Upper lobe of left lung (tissue), 6 donors: ENCODE data around the gene PHF21A. TPM values are rescaled to one million over a fixed set of nuclear protein-coding genes. Genes with fewer than 3 reads are reported as not detected.

Experiments
- ATAC-seq, 2 donors: fragments of 200-7000 bp; cut with Tn5 transposase; one replicate each; pipeline ENCODE4 v1.9.1; 2022; ENCODE audit warnings: mild to moderate bottlenecking in 2 of 2, moderate library complexity in 2 of 2; ENCODE audit not compliant: low FRiP score in 2 of 2
- DNase-seq, 2 donors: peaks; one replicate each; pipeline ENCODE4 v3.0.0-alpha.2; 2019 to 2020
- H3K27ac ChIP-seq, 4 donors: fragments of 200-600 bp; sonication (generic); one replicate each; pipeline ENCODE4 v1.5.1; 2016 to 2019
- H3K27me3 ChIP-seq, 4 donors: fragments of 200-600 bp; sonication (generic); one replicate each; pipeline ENCODE4 v1.5.1; 2017 to 2019
- H3K36me3 ChIP-seq, 4 donors: fragments of 200-600 bp; sonication (generic); one replicate each; pipeline ENCODE4 v1.5.1; 2016 to 2019
- H3K4me1 ChIP-seq, 4 donors: fragments of 200-600 bp; sonication (generic); one replicate each; pipeline ENCODE4 v1.5.1; 2018 to 2019
- H3K4me3 ChIP-seq, 4 donors: fragments of 200-600 bp; sonication (generic); one replicate each; pipeline ENCODE4 v1.5.1; 2017 to 2019; ENCODE audit warnings: mild to moderate bottlenecking in 2 of 4, moderate library complexity in 1 of 4
- H3K9me3 ChIP-seq, 4 donors: fragments of 200-600 bp; sonication (generic); one replicate each; pipeline ENCODE4 v1.5.1; 2018 to 2019
- CTCF ChIP-seq, 6 experiments: fragments of 450-650 bp in 4 of 6; fragments of 200-600 bp in 2 of 6; sonication (generic) in 2 of 6; IDR thresholded peaks; one replicate each; pipeline ENCODE4 v1.5.1; 2016 to 2019; ENCODE audit warnings: antibody characterized with exemption in 6 of 6
- EP300 ChIP-seq, 4 donors: sonication (generic); formaldehyde crosslinking; IDR thresholded peaks; one replicate each; pipeline ENCODE4 v1.5.1; 2017; ENCODE audit warnings: antibody characterized with exemption in 4 of 4, control low read depth in 2 of 4
- POLR2A ChIP-seq, 4 donors: fragments of 450-650 bp; IDR thresholded peaks; one replicate each; pipeline ENCODE4 v1.5.1; 2016 to 2017; ENCODE audit warnings: antibody characterized with exemption in 4 of 4, mild to moderate bottlenecking in 2 of 4
- POLR2AphosphoS5 ChIP-seq, 2 donors: sonication (generic); formaldehyde crosslinking; IDR thresholded peaks; one replicate each; pipeline ENCODE4 v1.5.1; 2017; ENCODE audit warnings: antibody characterized with exemption in 2 of 2
- WGBS, 2 donors: methylation state at CpG; one replicate each; pipeline ENCODE4 v1.1.5; 2017 to 2018; 5-methylcytosine and 5-hydroxymethylcytosine counted together
- total RNA-seq, 6 donors: library from RNA; depleted of rRNA in 4 of 6; stranded (reverse); fragments of >200 nt in 4 of 6; gene quantifications; one replicate each; pipeline versions ENCODE4 v1.1.0 to v1.2.1, GENCODE V29; 2016 to 2021
- donor health status: DM: no; HTN: no; CAD: no; lungs with moderate emphysema.
- donor health status: DM: no; HTN: yes; CAD: no; lungs with severe emphysema.

PHF21A gene
- total RNA-seq, 6 donors from 2014 or later: 21.1 to 99.5 (median 52.2) TPM

GRCh38 chr11:46129133-46129532 lies 7.9 kb upstream of the PHF21A start:
- no peaks in the 10 kb centered on the region for H3K9me3 ChIP-seq
- H3K36me3 ChIP-seq: no peaks in the 10 kb centered on the region
- 90 to 96% methylated on average over 2 of the region's 2 CpGs for WGBS, 2 donors
- no peak for TF ChIP-seq POLR2A (IDR thresholded peaks at IDR 0.05)
- TF ChIP-seq CTCF (IDR thresholded peaks at IDR 0.05): no peak
- TF ChIP-seq POLR2AphosphoS5 (IDR thresholded peaks at IDR 0.05): no peak
- TF ChIP-seq EP300 (IDR thresholded peaks at IDR 0.05): no peak
- DNase-seq (no peak), ATAC-seq (no peak)
- H3K4me3 ChIP-seq: no peak overlapping the region
- H3K27me3 ChIP-seq: no peaks in the 10 kb centered on the region
- peaks cover 0 to 6% (median 2%) of the 10 kb centered on the region in 4 donors for H3K4me1 ChIP-seq
- H3K27ac ChIP-seq: no peak overlapping the region

DNA sequence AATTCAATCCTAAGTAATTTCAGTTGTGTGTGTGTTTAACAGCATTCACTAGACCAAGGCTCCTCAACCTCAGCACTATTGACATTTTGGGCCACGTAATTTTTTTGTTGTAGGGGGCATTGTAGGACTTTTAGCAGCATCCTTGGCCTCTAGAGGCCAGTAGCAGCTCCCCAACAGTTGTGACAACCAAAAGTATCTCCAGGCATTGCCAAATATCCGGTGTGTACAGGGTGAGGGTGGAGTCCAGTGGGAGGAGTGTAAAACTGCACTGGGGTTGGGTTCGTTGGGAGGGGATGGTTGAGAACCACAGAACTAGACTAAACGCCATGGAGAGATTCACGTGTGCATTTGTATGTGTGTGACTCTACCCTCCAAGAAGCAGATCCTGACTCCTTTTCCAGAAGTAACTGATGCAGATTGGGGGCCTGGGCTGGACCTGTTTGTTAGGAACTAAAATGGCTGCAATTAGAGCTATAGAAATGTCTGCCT lies 5.9 kb upstream of the PHF21A start:
- Histone ChIP-seq H3K4me1 (peaks cover 7 to 11% (median 9%) of the 10 kb centered on the region in 4 donors), H3K27me3 (no peaks in the 10 kb centered on the region), H3K27ac (no peak overlapping the region), H3K36me3 (no peaks in the 10 kb centered on the region), H3K9me3 (no peaks in the 10 kb centered on the region), H3K4me3 (no peak overlapping the region)
- 13 to 24% methylated on average over 5 of the region's 5 CpGs for WGBS, 2 donors
- DNase-seq: peak in 1 of 2 donors; percentile 76
- no peak for TF ChIP-seq POLR2A (IDR thresholded peaks at IDR 0.05)
- peak in 1 of 2 donors; percentile 28 for TF ChIP-seq POLR2AphosphoS5 (IDR thresholded peaks at IDR 0.05)
- no peak for TF ChIP-seq EP300 (IDR thresholded peaks at IDR 0.05)
- peak in 5 of 6 experiments; percentile 17 to 53 (median 30) for TF ChIP-seq CTCF (IDR thresholded peaks at IDR 0.05)
- peak; percentile 89 to 90 for ATAC-seq

DNA sequence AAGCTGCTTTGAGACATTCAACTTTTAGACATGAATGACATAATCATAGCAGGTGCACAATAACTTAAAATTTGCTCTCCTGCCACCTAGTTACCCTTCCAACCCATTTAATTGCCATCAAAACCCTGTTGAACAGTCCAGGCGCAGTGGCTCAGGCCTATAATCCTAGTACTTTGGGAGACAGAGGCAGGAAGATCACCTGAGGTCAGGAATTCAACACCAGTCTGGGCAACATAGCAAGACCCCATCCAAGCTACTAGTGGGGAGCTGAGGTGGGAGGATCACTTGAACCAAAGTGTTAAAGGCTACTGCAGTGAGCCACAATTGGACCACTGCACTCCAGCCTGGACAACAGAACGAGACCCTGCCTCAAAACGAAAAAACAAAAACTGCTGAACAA lies 4.0 kb upstream of the PHF21A start:
- H3K27me3 ChIP-seq: no peaks in the 10 kb centered on the region
- no peaks in the 10 kb centered on the region for H3K36me3 ChIP-seq
- no peak for TF ChIP-seq POLR2A (IDR thresholded peaks at IDR 0.05)
- TF ChIP-seq POLR2AphosphoS5 (IDR thresholded peaks at IDR 0.05): no peak
- TF ChIP-seq CTCF (IDR thresholded peaks at IDR 0.05): no peak
- no peak for TF ChIP-seq EP300 (IDR thresholded peaks at IDR 0.05)
- DNase-seq: no peak
- WGBS, 2 donors: 92 to 97% methylated on average over 3 of the region's 3 CpGs
- H3K27ac ChIP-seq: no peak overlapping the region
- no peak overlapping the region for H3K4me3 ChIP-seq
- H3K9me3 ChIP-seq: no peaks in the 10 kb centered on the region
- peaks cover 7 to 11% (median 9%) of the 10 kb centered on the region in 4 donors for H3K4me1 ChIP-seq
- no peak for ATAC-seq

GRCh38 chr11:46122945-46123715 lies 1.9 kb upstream of the PHF21A start:
- DNase-seq (no peak), ATAC-seq (no peak)
- no peaks in the 10 kb centered on the region for H3K36me3 ChIP-seq
- H3K27ac ChIP-seq: peak overlapping the region in 1 of 4 donors; percentile 98
- no peaks in the 10 kb centered on the region for H3K9me3 ChIP-seq
- H3K4me1 ChIP-seq: peaks cover 18 to 21% (median 18%) of the 10 kb centered on the region in 4 donors
- peak overlapping the region in 1 of 4 donors; percentile 93 for H3K4me3 ChIP-seq
- 69 to 73% methylated on average over 7 of the region's 7 CpGs for WGBS, 2 donors
- no peaks in the 10 kb centered on the region for H3K27me3 ChIP-seq
- TF ChIP-seq CTCF (IDR thresholded peaks at IDR 0.05): no peak
- TF ChIP-seq POLR2AphosphoS5 (IDR thresholded peaks at IDR 0.05): no peak
- no peak for TF ChIP-seq EP300 (IDR thresholded peaks at IDR 0.05)
- TF ChIP-seq POLR2A (IDR thresholded peaks at IDR 0.05): no peak
